ENCODE results near the gene ACTR3C.

ACTR3C gene

GRCh38 chr7:150359622-150360362 lies 36.4 kb upstream of the ACTR3C start:
- DNase-seq (ENCODE audit: low read depth in 2 of 2), result no peak

GRCh38 chr7:150358988-150359621 lies 35.8 kb upstream of the ACTR3C start:
- no peak for DNase-seq (ENCODE audit: low read depth in 2 of 2)

GRCh38 chr7:150358433-150358832 lies 35.1 kb upstream of the ACTR3C start:
- DNase-seq (ENCODE audit: low read depth in 2 of 2), result no peak

- no peak for DNase-seq (ENCODE audit: low read depth in 2 of 2)
These were observed 34.6 kb upstream of the ACTR3C start for GRCh38 chr7:150357771-150358427.

GRCh38 chr7:150357270-150357669 lies 33.9 kb upstream of the ACTR3C start:
- peak; percentile 28 to 46 for DNase-seq (ENCODE audit: low read depth in 2 of 2)

GRCh38 chr7:150356265-150356897 lies 33.0 kb upstream of the ACTR3C start:
- DNase-seq (ENCODE audit: low read depth in 2 of 2), result no peak

- DNase-seq (ENCODE audit: low read depth in 2 of 2), result no peak
These were observed 32.3 kb upstream of the ACTR3C start for GRCh38 chr7:150355666-150356059.

- DNase-seq (ENCODE audit: low read depth in 2 of 2), result no peak
These were observed 28.3 kb upstream of the ACTR3C start for GRCh38 chr7:150351587-150352194.

- DNase-seq (ENCODE audit: low read depth in 2 of 2), result no peak
These were observed 23.6 kb upstream of the ACTR3C start for GRCh38 chr7:150346922-150347321.

- no peak for DNase-seq (ENCODE audit: low read depth in 2 of 2)
These were observed 21.7 kb upstream of the ACTR3C start for GRCh38 chr7:150345012-150345411.

GRCh38 chr7:150344299-150344698 lies 21.0 kb upstream of the ACTR3C start:
- DNase-seq (ENCODE audit: low read depth in 2 of 2), result no peak

- DNase-seq (ENCODE audit: low read depth in 2 of 2), result no peak
These were observed 19.9 kb upstream of the ACTR3C start for GRCh38 chr7:150343225-150343624.

GRCh38 chr7:150342121-150342408 lies 18.7 kb upstream of the ACTR3C start:
- DNase-seq (ENCODE audit: low read depth in 2 of 2), result no peak

GRCh38 chr7:150341263-150342120 lies 18.1 kb upstream of the ACTR3C start, which contains the start of gene RARRES2:
RARRES2 (minus strand) TSS chr7:150341629; CDS start chr7:150340609, 1,020 bp downstream.
- no peak for DNase-seq (ENCODE audit: low read depth in 2 of 2)

GRCh38 chr7:150340875-150341262 lies 17.5 kb upstream of the ACTR3C start:
- DNase-seq (ENCODE audit: low read depth in 2 of 2), result no peak

- no peak for DNase-seq (ENCODE audit: low read depth in 2 of 2)
These were observed 16.8 kb upstream of the ACTR3C start for GRCh38 chr7:150340024-150340749.

GRCh38 chr7:150339409-150339809 lies 16.1 kb upstream of the ACTR3C start:
- no peak for DNase-seq (ENCODE audit: low read depth in 2 of 2)

- no peak for DNase-seq (ENCODE audit: low read depth in 2 of 2)
These were observed 15.0 kb upstream of the ACTR3C start for GRCh38 chr7:150338166-150338829.

GRCh38 chr7:150337659-150338081 lies 14.3 kb upstream of the ACTR3C start:
- DNase-seq (ENCODE audit: low read depth in 2 of 2), result no peak

- no peak for DNase-seq (ENCODE audit: low read depth in 2 of 2)
These were observed 13.8 kb upstream of the ACTR3C start for GRCh38 chr7:150337179-150337578.
